ENCODE results near the gene SEMA6C. TPM values are rescaled to one million over a fixed set of nuclear protein-coding genes. Genes with fewer than 3 reads are reported as not detected.

Gene SEMA6C
- polyA plus RNA-seq, 1 donor (not counting 4 experiments of a cell fraction or from before 2014, with no cell fraction given), result 0.93 TPM

GRCh38 chr1:151131701-151132334 is 14.6 kb downstream of the SEMA6C start:
- peak overlapping the region; percentile 88 for H3K4me2 ChIP-seq (ENCODE audit: control insufficient read depth, extremely low read depth, insufficient read depth, low read depth, low read length)
- TF ChIP-seq EZH2 (IDR thresholded peaks at IDR 0.05; ENCODE audit: low read length) (peak; percentile 77), CTCF (optimal IDR thresholded peaks at IDR 0.05 in 1 of 3, IDR thresholded peaks at IDR 0.05 in 1 of 3, conservative IDR thresholded peaks at IDR 0.05 in 1 of 3; ENCODE audit: extremely low read depth in 1 of 3, insufficient read depth in 2 of 3, low read length in 3 of 3) (no peak)
- H3K9ac ChIP-seq (ENCODE audit: control insufficient read depth, extremely low read depth, insufficient read depth, low read length), result peak overlapping the region; percentile 59
- H4K20me1 ChIP-seq (ENCODE audit: control insufficient read depth, extremely low read depth, insufficient read depth, low read length), result no peaks in the 10 kb centered on the region
- H3K79me2 ChIP-seq (ENCODE audit: control insufficient read depth, insufficient read depth, low read length), result no peaks in the 10 kb centered on the region
- peaks cover 23% of the 10 kb centered on the region for H3K27me3 ChIP-seq (ENCODE audit: control insufficient read depth, extremely low read depth, insufficient read depth, low read length)
- dilution Hi-C loops (cut with MboI; ENCODE audit: extremely low pct_ligation_motif_present, low sequenced_read_pairs), result no loop called here
- no peak for DNase-seq (ENCODE audit: low read depth, low spot score)
- FAIRE-seq, result no peak
- no peaks in the 10 kb centered on the region for H3K36me3 ChIP-seq (ENCODE audit: control insufficient read depth in 2 of 2, extremely low read depth in 1 of 2, insufficient read depth in 2 of 2, low read length in 2 of 2)
- no peaks in the 10 kb centered on the region for H3K9me1 ChIP-seq (ENCODE audit: control insufficient read depth, extremely low read depth, insufficient read depth, low read length)
- peak overlapping the region; percentile 13 to 66 (median 40) for H3K4me3 ChIP-seq (ENCODE audit: control insufficient read depth in 2 of 3, extremely low read depth in 1 of 3, insufficient read depth in 2 of 3, low read depth in 1 of 3, low read length in 3 of 3)
- H3K4me1 ChIP-seq (ENCODE audit: control insufficient read depth, extremely low read depth, insufficient read depth, low read length), result peaks cover 10% of the 10 kb centered on the region
- H3K27ac ChIP-seq (ENCODE audit: control insufficient read depth, insufficient read depth, low read length), result no peak overlapping the region
- peak overlapping the region; percentile 78 for H2AFZ ChIP-seq (ENCODE audit: control insufficient read depth, low read length)
- H3K9me3 ChIP-seq (ENCODE audit: control insufficient read depth, low read depth, low read length), result no peaks in the 10 kb centered on the region

GRCh38 chr1:151130987-151131586 is 15.3 kb downstream of the SEMA6C start:
- Histone ChIP-seq H3K4me1 (ENCODE audit: control insufficient read depth, extremely low read depth, insufficient read depth, low read length) (peaks cover 10% of the 10 kb centered on the region), H4K20me1 (ENCODE audit: control insufficient read depth, extremely low read depth, insufficient read depth, low read length) (no peaks in the 10 kb centered on the region), H3K9ac (ENCODE audit: control insufficient read depth, extremely low read depth, insufficient read depth, low read length) (peak overlapping the region; percentile 59), H3K79me2 (ENCODE audit: control insufficient read depth, insufficient read depth, low read length) (no peaks in the 10 kb centered on the region), H2AFZ (ENCODE audit: control insufficient read depth, low read length) (peak overlapping the region; percentile 78), H3K4me2 (ENCODE audit: control insufficient read depth, extremely low read depth, insufficient read depth, low read depth, low read length) (peak overlapping the region; percentile 88), H3K9me3 (ENCODE audit: control insufficient read depth, low read depth, low read length) (no peaks in the 10 kb centered on the region), H3K27me3 (ENCODE audit: control insufficient read depth, extremely low read depth, insufficient read depth, low read length) (peaks cover 23% of the 10 kb centered on the region), H3K36me3 (ENCODE audit: control insufficient read depth in 2 of 2, extremely low read depth in 1 of 2, insufficient read depth in 2 of 2, low read length in 2 of 2) (no peaks in the 10 kb centered on the region), H3K27ac (ENCODE audit: control insufficient read depth, insufficient read depth, low read length) (no peak overlapping the region), H3K4me3 (ENCODE audit: control insufficient read depth in 2 of 3, extremely low read depth in 1 of 3, insufficient read depth in 2 of 3, low read depth in 1 of 3, low read length in 3 of 3) (peak overlapping the region; percentile 13 to 66 (median 40)), H3K9me1 (ENCODE audit: control insufficient read depth, extremely low read depth, insufficient read depth, low read length) (no peaks in the 10 kb centered on the region)
- dilution Hi-C loops (cut with MboI; ENCODE audit: extremely low pct_ligation_motif_present, low sequenced_read_pairs), result no loop called here
- TF ChIP-seq EZH2 (IDR thresholded peaks at IDR 0.05; ENCODE audit: low read length), result no peak
- TF ChIP-seq CTCF (optimal IDR thresholded peaks at IDR 0.05 in 1 of 3, IDR thresholded peaks at IDR 0.05 in 1 of 3, conservative IDR thresholded peaks at IDR 0.05 in 1 of 3; ENCODE audit: extremely low read depth in 1 of 3, insufficient read depth in 2 of 3, low read length in 3 of 3), result no peak
- FAIRE-seq (peak; percentile 79), DNase-seq (ENCODE audit: low read depth, low spot score) (peak; percentile 49)
